Body of pancreas (tissue), 4 donors: Measurements from ENCODE around the gene LYPD5. TPM values are rescaled to one million over a fixed set of nuclear protein-coding genes. Genes with fewer than 3 reads are reported as not detected.

ENCODE experiments used
- ATAC-seq: fragments of 150-250 bp; one replicate; pipeline ENCODE4 v1.9.1; 2016
- DNase-seq, 4 donors: peaks; one replicate each; pipeline ENCODE4 v3.0.0-alpha.2; 2019
- H3K27ac ChIP-seq, 4 donors: fragments of 200-600 bp; sonication (generic); 1 replicate in 3 of 4; 2 replicates in 1 of 4; pipeline versions ENCODE4 v1.5.1 to v1.6.1; 2016 to 2019; ENCODE audit warnings: mild to moderate bottlenecking in 1 of 4, mixed read lengths in 1 of 4, moderate library complexity in 1 of 4
- H3K27me3 ChIP-seq, 2 donors: fragments of 200-600 bp; sonication (generic); one replicate each; pipeline ENCODE4 v1.6.0; 2016; ENCODE audit warnings: mild to moderate bottlenecking in 1 of 2
- H3K36me3 ChIP-seq, 2 donors: fragments of 200-600 bp; sonication (generic); replicated peaks in 1 of 2; 2 replicates each; pipeline ENCODE4 v1.5.1; 2016; ENCODE audit warnings: low read depth in 2 of 2; ENCODE audit not compliant: insufficient read depth in 1 of 2
- H3K4me1 ChIP-seq: fragments of 200-600 bp; sonication (generic); one replicate; pipeline ENCODE4 v1.6.0; 2016
- H3K4me3 ChIP-seq, 2 donors: fragments of 200-600 bp; sonication (generic); 1 replicate in 1 of 2; 2 replicates in 1 of 2; pipeline ENCODE4 v1.5.1; 2016 to 2019
- H3K9me3 ChIP-seq, 3 donors: fragments of 200-600 bp; sonication (generic); 1 replicate in 2 of 3; 2 replicates in 1 of 3; pipeline ENCODE4 v1.5.1; 2016
- CTCF ChIP-seq, 7 experiments: fragments of 450-650 bp in 4 of 7; fragments of 200-600 bp in 3 of 7; sonication (generic) in 3 of 7; IDR thresholded peaks; one replicate each; pipeline ENCODE4 v1.5.1; 2016 to 2019; ENCODE audit warnings: antibody characterized with exemption in 7 of 7
- POLR2A ChIP-seq, 3 donors: fragments of 450-650 bp; IDR thresholded peaks; one replicate each; pipeline ENCODE4 v1.6.1; 2016; ENCODE audit warnings: antibody characterized with exemption in 3 of 3, mild to moderate bottlenecking in 2 of 3
- WGBS, 2 donors: methylation state at CpG; one replicate each; pipeline ENCODE4 v1.1.5; 2017; 5-methylcytosine and 5-hydroxymethylcytosine counted together
- intact Hi-C: fragments of 100-400 bp; cut with DNase I; formaldehyde crosslinking; loops from one replicate; pipeline ENCODE4 v1.15.1; 2023
- total RNA-seq, 2 donors: library from RNA; depleted of rRNA; stranded (reverse); fragments of >200 nt; gene quantifications; one replicate each; pipeline ENCODE4 v1.1.0, GENCODE V29; 2016

Gene LYPD5
- total RNA-seq, 2 donors from 2014 or later: not detected

- Histone ChIP-seq H3K27me3 (no peaks in the 10 kb centered on the region), H3K27ac (no peak overlapping the region), H3K9me3 (no peaks in the 10 kb centered on the region), H3K4me3 (no peak overlapping the region), H3K36me3 (no peaks in the 10 kb centered on the region), H3K4me1 (no peaks in the 10 kb centered on the region)
- WGBS, 2 donors: 57 to 85% methylated on average over 8 to 20 of the region's 24 CpGs
- DNase-seq (no peak), ATAC-seq (no peak)
- TF ChIP-seq POLR2A (IDR thresholded peaks at IDR 0.05): no peak
- no peak for TF ChIP-seq CTCF (IDR thresholded peaks at IDR 0.05)
- intact Hi-C loops: loop anchor here (5.0 kb wide), 1 partner anchor 35 kb away; no protein-coding TSS in a partner anchor
Measured at GRCh38 chr19:43782689-43783231, 19.5 kb downstream of the LYPD5 start.

- no peak for DNase-seq
- H3K27ac ChIP-seq: no peak overlapping the region
- H3K4me1 ChIP-seq: no peaks in the 10 kb centered on the region
- H3K9me3 ChIP-seq: no peaks in the 10 kb centered on the region
- no peaks in the 10 kb centered on the region for H3K36me3 ChIP-seq
- 42 to 43% methylated on average over 4 to 8 of the region's 8 CpGs for WGBS, 2 donors
- no peak for TF ChIP-seq CTCF (IDR thresholded peaks at IDR 0.05)
- no peak for TF ChIP-seq POLR2A (IDR thresholded peaks at IDR 0.05)
- no peak overlapping the region for H3K4me3 ChIP-seq
- ATAC-seq: no peak
- intact Hi-C loops: loop anchor here (5.0 kb wide), 1 partner anchor 35 kb away; no protein-coding TSS in a partner anchor
- H3K27me3 ChIP-seq: no peaks in the 10 kb centered on the region
Measured at GRCh38 chr19:43782311-43782660, 20.0 kb downstream of the LYPD5 start.

DNA sequence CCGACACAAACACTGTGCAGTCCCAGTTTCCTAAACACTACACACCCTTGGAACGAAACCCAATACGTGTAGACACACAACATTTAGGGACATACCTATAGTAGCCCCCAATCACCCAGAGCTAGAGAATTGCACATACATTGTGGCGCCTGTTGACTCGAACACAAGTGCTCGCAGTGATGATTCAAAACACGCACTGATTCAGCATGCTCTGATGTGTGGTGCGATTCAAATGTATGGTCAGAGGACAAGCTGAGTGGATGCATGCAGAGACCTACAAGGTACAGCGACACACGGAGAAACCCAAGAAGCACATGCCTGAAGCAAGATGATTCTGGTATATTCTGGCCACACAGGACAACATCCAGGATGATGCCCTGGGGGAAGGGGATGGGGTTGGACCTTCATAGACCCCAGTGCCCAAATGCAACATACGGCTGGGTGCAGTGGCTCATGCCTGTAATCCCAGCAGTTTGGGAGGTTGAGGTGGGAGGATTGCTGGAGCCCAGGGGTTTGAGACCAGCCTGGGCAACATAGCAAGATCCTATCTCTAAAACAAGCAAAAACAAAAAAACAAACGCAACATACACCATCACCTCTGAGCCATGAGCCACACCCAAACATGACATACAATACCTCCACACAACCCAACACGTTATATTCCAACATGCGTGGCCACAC, 20.5 kb downstream of the LYPD5 start:
- intact Hi-C loops: loop anchor here (5.0 kb wide), 1 partner anchor 34 kb away; no protein-coding TSS in a partner anchor
- H3K4me1 ChIP-seq: no peaks in the 10 kb centered on the region
- 68 to 70% methylated on average over 14 of the region's 14 CpGs for WGBS, 2 donors

DNA sequence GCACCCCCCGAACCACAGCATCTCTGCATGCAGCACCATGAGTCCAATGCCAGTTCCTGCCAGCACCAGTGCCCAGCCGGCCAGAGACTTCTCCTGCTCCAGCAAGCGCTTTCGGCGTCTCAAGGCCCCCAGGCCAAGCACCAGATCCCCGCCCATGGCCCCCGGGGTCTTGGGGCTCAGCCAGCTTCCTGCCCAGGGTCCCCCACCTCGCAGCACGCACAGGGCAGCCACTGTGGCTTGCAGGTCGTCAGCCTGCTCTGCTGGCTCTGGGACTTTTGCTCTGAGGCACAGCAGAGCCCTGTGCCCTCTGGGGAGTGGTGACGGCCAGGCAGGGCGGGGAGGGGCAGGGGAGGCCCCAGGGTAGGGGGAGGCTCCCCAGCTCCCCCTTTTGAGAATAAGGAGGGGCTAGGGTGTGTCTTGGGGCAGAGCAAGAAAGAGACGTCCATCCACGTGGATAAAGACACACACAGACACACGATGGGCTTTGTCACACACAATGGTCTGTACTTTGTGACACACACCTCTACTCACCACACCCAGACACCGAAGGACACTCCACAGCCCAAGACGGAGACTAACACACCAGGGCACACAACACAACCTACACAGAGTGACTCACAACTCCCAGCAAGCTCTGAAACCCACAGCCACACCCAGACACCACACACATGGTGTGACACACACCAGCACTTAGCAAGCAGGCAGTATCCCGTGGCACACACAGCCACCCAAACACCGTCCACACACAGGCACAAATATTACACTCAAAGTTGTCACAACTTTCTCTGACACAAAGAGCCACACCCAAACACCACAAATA, 21.3 kb downstream of the LYPD5 start, which contains the start of gene KCNN4:
TSS of gene KCNN4 (minus strand) at position 268 of the 820 bp plus-strand sequence. CDS start at position 156, 112 bp downstream.
- intact Hi-C loops: loop anchor here (5.0 kb wide), 1 partner anchor 34 kb away; no protein-coding TSS in a partner anchor
- no peak for DNase-seq

More for the DNA sequence above, 20.5 kb downstream of the LYPD5 start:
- DNase-seq: no peak
- Histone ChIP-seq H3K4me3 (no peak overlapping the region), H3K36me3 (no peaks in the 10 kb centered on the region), H3K9me3 (no peaks in the 10 kb centered on the region), H3K27ac (no peak overlapping the region), H3K27me3 (no peaks in the 10 kb centered on the region)
- TF ChIP-seq POLR2A (IDR thresholded peaks at IDR 0.05) (no peak), CTCF (IDR thresholded peaks at IDR 0.05) (no peak)
- ATAC-seq: no peak

More for the DNA sequence above, 21.3 kb downstream of the LYPD5 start, which contains the start of gene KCNN4:
- H3K27ac ChIP-seq: no peak within 1 kb of the TSS
- H3K4me1 ChIP-seq: no peaks in the 10 kb centered on the region
- H3K36me3 ChIP-seq: no peaks in the 10 kb centered on the region
- no peak for ATAC-seq
- no peak for TF ChIP-seq CTCF (IDR thresholded peaks at IDR 0.05)
- no peak for TF ChIP-seq POLR2A (IDR thresholded peaks at IDR 0.05)
- H3K9me3 ChIP-seq: no peaks in the 10 kb centered on the region
- 26 to 30% methylated on average over 10 to 19 of the region's 19 CpGs for WGBS, 2 donors
- no peaks in the 10 kb centered on the region for H3K27me3 ChIP-seq
- H3K4me3 ChIP-seq: no peak within 1 kb of the TSS
